Upper lobe of left lung (tissue), 4 donors: ENCODE results near the gene ARHGAP26.
A peak's percentile ranks its signal among the peaks of the same experiment; 100 is the strongest.

Experiments used
- EP300 ChIP-seq, 4 donors: sonication (generic); formaldehyde crosslinking; IDR thresholded peaks; one replicate each; pipeline ENCODE4 v1.5.1; 2017; ENCODE audit warnings: antibody characterized with exemption in 4 of 4, control low read depth in 2 of 4
- POLR2A ChIP-seq, 4 donors: fragments of 450-650 bp; IDR thresholded peaks; one replicate each; pipeline ENCODE4 v1.5.1; 2016 to 2017; ENCODE audit warnings: antibody characterized with exemption in 4 of 4, mild to moderate bottlenecking in 2 of 4
- TF ChIP-seq, protein P1 (sequence below), 6 experiments: fragments of 450-650 bp in 4 of 6; fragments of 200-600 bp in 2 of 6; sonication (generic) in 2 of 6; IDR thresholded peaks; one replicate each; pipeline ENCODE4 v1.5.1; 2016 to 2019; ENCODE audit warnings: antibody characterized with exemption in 6 of 6

GRCh38 chr5:142807372-142807911 lies 37.3 kb downstream of the ARHGAP26 start:
- TF ChIP-seq, protein P1, sequence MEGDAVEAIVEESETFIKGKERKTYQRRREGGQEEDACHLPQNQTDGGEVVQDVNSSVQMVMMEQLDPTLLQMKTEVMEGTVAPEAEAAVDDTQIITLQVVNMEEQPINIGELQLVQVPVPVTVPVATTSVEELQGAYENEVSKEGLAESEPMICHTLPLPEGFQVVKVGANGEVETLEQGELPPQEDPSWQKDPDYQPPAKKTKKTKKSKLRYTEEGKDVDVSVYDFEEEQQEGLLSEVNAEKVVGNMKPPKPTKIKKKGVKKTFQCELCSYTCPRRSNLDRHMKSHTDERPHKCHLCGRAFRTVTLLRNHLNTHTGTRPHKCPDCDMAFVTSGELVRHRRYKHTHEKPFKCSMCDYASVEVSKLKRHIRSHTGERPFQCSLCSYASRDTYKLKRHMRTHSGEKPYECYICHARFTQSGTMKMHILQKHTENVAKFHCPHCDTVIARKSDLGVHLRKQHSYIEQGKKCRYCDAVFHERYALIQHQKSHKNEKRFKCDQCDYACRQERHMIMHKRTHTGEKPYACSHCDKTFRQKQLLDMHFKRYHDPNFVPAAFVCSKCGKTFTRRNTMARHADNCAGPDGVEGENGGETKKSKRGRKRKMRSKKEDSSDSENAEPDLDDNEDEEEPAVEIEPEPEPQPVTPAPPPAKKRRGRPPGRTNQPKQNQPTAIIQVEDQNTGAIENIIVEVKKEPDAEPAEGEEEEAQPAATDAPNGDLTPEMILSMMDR (IDR thresholded peaks at IDR 0.05) = no peak
- no peak for TF ChIP-seq POLR2A (IDR thresholded peaks at IDR 0.05)
- TF ChIP-seq EP300 (IDR thresholded peaks at IDR 0.05) = peak in 1 of 4 donors; percentile 71
